Measurements from ENCODE around the gene MFRP. TPM values are rescaled to one million over a fixed set of nuclear protein-coding genes. Genes with fewer than 3 reads are reported as not detected.

MFRP gene
- total and polyA plus RNA-seq, 9 of the 15 experiments (the other 6 are each of a cell fraction or from before 2014, with no cell fraction given), result not detected

DNA sequence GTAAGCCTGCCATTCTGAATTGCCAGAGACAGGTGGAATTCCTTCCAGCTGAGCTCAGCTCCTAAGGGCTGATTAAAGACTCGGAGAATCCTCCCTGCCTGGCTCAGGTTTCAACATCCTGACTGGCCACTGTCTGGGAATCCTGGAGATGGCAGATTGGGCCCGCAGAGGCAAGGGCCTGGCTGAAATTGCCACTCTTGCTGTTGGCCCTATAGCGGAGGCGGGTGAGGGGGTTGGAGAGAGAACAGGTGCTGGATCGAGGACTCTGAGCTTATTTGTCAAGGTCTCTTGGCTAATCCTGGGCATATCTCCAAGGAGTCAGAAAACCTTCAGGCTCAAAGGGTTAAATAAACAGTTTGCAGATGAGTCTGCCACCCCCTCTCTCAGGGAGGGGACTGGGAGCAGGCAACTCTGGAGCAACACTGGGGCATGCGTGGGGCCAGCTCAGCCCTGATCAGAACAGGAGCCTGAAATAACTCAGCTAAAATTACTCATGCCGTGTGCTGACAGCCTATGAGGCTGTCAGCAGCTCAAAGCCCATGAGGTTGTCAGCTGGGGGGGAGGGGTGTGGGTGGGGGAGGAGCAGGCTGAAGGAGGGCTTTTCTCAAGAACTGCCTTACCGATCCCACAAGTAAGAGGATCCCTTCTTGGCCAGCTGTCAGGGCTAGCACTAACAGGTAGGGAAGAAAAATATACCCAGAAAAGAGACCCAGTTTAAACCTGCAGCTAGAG, 14.7 kb upstream of the MFRP start (continued):
- TF ChIP-seq ZNF511 (CRISPR knock-in tag; IDR thresholded peaks at IDR 0.05) (no peak), E2F3 (CRISPR knock-in tag; IDR thresholded peaks at IDR 0.05) (no peak), MEF2D (tag; conservative IDR thresholded peaks at IDR 0.05; ENCODE audit: low read depth) (peak; percentile 92), ATF2 (CRISPR knock-in tag; IDR thresholded peaks at IDR 0.05) (no peak), BRD9 (IDR thresholded peaks at IDR 0.05; ENCODE audit: low read depth, partially characterized antibody) (no peak), ZNF507 (tag; conservative IDR thresholded peaks at IDR 0.05) (no peak), JUND (IDR thresholded peaks at IDR 0.05; ENCODE audit: borderline replicate concordance, low read depth, low read length) (peak; percentile 61), JUND (tag; IDR thresholded peaks at IDR 0.05; ENCODE audit: borderline replicate concordance, low read depth, low read length) (no peak)
- TF ChIP-seq, protein P1, sequence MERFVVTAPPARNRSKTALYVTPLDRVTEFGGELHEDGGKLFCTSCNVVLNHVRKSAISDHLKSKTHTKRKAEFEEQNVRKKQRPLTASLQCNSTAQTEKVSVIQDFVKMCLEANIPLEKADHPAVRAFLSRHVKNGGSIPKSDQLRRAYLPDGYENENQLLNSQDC (CRISPR knock-in tag; IDR thresholded peaks at IDR 0.05), result no peak
- TF ChIP-seq, protein P2, sequence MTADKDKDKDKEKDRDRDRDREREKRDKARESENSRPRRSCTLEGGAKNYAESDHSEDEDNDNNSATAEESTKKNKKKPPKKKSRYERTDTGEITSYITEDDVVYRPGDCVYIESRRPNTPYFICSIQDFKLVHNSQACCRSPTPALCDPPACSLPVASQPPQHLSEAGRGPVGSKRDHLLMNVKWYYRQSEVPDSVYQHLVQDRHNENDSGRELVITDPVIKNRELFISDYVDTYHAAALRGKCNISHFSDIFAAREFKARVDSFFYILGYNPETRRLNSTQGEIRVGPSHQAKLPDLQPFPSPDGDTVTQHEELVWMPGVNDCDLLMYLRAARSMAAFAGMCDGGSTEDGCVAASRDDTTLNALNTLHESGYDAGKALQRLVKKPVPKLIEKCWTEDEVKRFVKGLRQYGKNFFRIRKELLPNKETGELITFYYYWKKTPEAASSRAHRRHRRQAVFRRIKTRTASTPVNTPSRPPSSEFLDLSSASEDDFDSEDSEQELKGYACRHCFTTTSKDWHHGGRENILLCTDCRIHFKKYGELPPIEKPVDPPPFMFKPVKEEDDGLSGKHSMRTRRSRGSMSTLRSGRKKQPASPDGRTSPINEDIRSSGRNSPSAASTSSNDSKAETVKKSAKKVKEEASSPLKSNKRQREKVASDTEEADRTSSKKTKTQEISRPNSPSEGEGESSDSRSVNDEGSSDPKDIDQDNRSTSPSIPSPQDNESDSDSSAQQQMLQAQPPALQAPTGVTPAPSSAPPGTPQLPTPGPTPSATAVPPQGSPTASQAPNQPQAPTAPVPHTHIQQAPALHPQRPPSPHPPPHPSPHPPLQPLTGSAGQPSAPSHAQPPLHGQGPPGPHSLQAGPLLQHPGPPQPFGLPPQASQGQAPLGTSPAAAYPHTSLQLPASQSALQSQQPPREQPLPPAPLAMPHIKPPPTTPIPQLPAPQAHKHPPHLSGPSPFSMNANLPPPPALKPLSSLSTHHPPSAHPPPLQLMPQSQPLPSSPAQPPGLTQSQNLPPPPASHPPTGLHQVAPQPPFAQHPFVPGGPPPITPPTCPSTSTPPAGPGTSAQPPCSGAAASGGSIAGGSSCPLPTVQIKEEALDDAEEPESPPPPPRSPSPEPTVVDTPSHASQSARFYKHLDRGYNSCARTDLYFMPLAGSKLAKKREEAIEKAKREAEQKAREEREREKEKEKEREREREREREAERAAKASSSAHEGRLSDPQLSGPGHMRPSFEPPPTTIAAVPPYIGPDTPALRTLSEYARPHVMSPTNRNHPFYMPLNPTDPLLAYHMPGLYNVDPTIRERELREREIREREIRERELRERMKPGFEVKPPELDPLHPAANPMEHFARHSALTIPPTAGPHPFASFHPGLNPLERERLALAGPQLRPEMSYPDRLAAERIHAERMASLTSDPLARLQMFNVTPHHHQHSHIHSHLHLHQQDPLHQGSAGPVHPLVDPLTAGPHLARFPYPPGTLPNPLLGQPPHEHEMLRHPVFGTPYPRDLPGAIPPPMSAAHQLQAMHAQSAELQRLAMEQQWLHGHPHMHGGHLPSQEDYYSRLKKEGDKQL (CRISPR knock-in tag; IDR thresholded peaks at IDR 0.05; ENCODE audit: borderline replicate concordance), result no peak
- TF ChIP-seq, protein P3, sequence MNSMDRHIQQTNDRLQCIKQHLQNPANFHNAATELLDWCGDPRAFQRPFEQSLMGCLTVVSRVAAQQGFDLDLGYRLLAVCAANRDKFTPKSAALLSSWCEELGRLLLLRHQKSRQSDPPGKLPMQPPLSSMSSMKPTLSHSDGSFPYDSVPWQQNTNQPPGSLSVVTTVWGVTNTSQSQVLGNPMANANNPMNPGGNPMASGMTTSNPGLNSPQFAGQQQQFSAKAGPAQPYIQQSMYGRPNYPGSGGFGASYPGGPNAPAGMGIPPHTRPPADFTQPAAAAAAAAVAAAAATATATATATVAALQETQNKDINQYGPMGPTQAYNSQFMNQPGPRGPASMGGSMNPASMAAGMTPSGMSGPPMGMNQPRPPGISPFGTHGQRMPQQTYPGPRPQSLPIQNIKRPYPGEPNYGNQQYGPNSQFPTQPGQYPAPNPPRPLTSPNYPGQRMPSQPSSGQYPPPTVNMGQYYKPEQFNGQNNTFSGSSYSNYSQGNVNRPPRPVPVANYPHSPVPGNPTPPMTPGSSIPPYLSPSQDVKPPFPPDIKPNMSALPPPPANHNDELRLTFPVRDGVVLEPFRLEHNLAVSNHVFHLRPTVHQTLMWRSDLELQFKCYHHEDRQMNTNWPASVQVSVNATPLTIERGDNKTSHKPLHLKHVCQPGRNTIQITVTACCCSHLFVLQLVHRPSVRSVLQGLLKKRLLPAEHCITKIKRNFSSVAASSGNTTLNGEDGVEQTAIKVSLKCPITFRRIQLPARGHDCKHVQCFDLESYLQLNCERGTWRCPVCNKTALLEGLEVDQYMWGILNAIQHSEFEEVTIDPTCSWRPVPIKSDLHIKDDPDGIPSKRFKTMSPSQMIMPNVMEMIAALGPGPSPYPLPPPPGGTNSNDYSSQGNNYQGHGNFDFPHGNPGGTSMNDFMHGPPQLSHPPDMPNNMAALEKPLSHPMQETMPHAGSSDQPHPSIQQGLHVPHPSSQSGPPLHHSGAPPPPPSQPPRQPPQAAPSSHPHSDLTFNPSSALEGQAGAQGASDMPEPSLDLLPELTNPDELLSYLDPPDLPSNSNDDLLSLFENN (IDR thresholded peaks at IDR 0.05; ENCODE audit: low read depth in 2 of 2, low read length in 2 of 2), result no peak

All from K562 (cell line).